Keratinocyte (primary cell): ENCODE data around the gene CMTM7. TPM values are rescaled to one million over a fixed set of nuclear protein-coding genes. Genes with fewer than 3 reads are reported as not detected.
A peak's percentile ranks its signal among the peaks of the same experiment; 100 is the strongest.

Source experiments
- DNase-seq: peaks from one replicate; pipeline ENCODE4 v3.0.0-alpha.2; 2011; ENCODE audit warnings: low read depth, missing footprints, low spot score
- FAIRE-seq: peaks from 2 replicates; lab custom pipeline; 2011; peaks lifted over from hg19 to GRCh38; lab: Jason Lieb, UNC
- H2AFZ ChIP-seq: 2 replicates; pipeline ENCODE4 v1.6.0; 2012; ENCODE audit warnings: low read length, control low read depth, inconsistent platforms; ENCODE audit not compliant: control insufficient read depth
- H3K27ac ChIP-seq: 2 replicates; pipeline ENCODE4 v1.5.1; 2011; ENCODE audit warnings: low read length; ENCODE audit not compliant: control insufficient read depth, insufficient read depth
- H3K27me3 ChIP-seq: 3 replicates; pipeline ENCODE4 v1.6.0; 2011; ENCODE audit warnings: low read length; ENCODE audit not compliant: control insufficient read depth, insufficient read depth; ENCODE audit errors: extremely low read depth
- H3K36me3 ChIP-seq, 2 experiments: 2 replicates in 1 of 2; 3 replicates in 1 of 2; pipeline ENCODE4 v1.5.1; 2011; ENCODE audit warnings: low read length in 2 of 2, mild to moderate bottlenecking in 1 of 2; ENCODE audit not compliant: control insufficient read depth in 2 of 2, insufficient read depth in 2 of 2; ENCODE audit errors: extremely low read depth in 1 of 2
- H3K4me1 ChIP-seq: 3 replicates; pipeline ENCODE4 v1.5.1; 2011; ENCODE audit warnings: low read length; ENCODE audit not compliant: control insufficient read depth, insufficient read depth; ENCODE audit errors: extremely low read depth
- H3K4me2 ChIP-seq: 3 replicates; pipeline ENCODE4 v1.6.0; 2011; ENCODE audit warnings: low read depth, low read length; ENCODE audit not compliant: control insufficient read depth, insufficient read depth; ENCODE audit errors: extremely low read depth
- H3K4me3 ChIP-seq, 3 experiments: fragments of 200-600 bp in 1 of 3; sonication (generic) in 1 of 3; 2 replicates in 2 of 3; 3 replicates in 1 of 3; pipeline ENCODE4 v1.5.1; 2011 to 2016; ENCODE audit warnings: low read length in 3 of 3, mild to moderate bottlenecking in 3 of 3, control low read depth in 2 of 3, inconsistent platforms in 1 of 3, low read depth in 1 of 3, mixed read lengths in 1 of 3, mixed run types in 1 of 3, moderate library complexity in 1 of 3; ENCODE audit not compliant: control insufficient read depth in 2 of 3, insufficient read depth in 2 of 3; ENCODE audit errors: extremely low read depth in 1 of 3
- H3K79me2 ChIP-seq: 2 replicates; pipeline ENCODE4 v1.6.0; 2012; ENCODE audit warnings: low read length; ENCODE audit not compliant: control insufficient read depth, insufficient read depth
- H3K9ac ChIP-seq: 3 replicates; pipeline ENCODE4 v1.6.0; 2011; ENCODE audit warnings: low read length; ENCODE audit not compliant: control insufficient read depth, insufficient read depth; ENCODE audit errors: extremely low read depth
- H3K9me1 ChIP-seq: 3 replicates; pipeline ENCODE4 v1.6.0; 2011; ENCODE audit warnings: low read length; ENCODE audit not compliant: control insufficient read depth, insufficient read depth; ENCODE audit errors: extremely low read depth
- H3K9me3 ChIP-seq: 2 replicates; pipeline ENCODE4 v1.5.1; 2012; ENCODE audit warnings: low read depth, low read length; ENCODE audit not compliant: control insufficient read depth
- H4K20me1 ChIP-seq: 3 replicates; pipeline ENCODE4 v1.6.0; 2011; ENCODE audit warnings: low read length; ENCODE audit not compliant: control insufficient read depth, insufficient read depth; ENCODE audit errors: extremely low read depth
- EZH2 ChIP-seq: IDR thresholded peaks from one replicate; pipeline ENCODE4 v1.6.1; 2012; ENCODE audit warnings: inconsistent platforms, mild to moderate bottlenecking, low read length, moderate library complexity
- dilution Hi-C: fragments of 300-500 bp; cut with MboI; formaldehyde crosslinking; loops from one replicate; pipeline ENCODE4 v1.7.0; 2020; ENCODE audit warnings: low sequenced_read_pairs; ENCODE audit not compliant: extremely low pct_ligation_motif_present
- polyA plus RNA-seq, 5 experiments: library from polyadenylated mRNA; depleted of rRNA in 3 of 5; stranded (reverse) in 3 of 5; stranded (forward) in 1 of 5; unstranded in 1 of 5; fragments of >200 nt; gene quantifications; 1 replicate in 1 of 5; 2 replicates in 3 of 5; 3 replicates in 1 of 5; pipeline versions ENCODE4 v1.2.1 to v1.2.3, GENCODE V29; 2011 to 2012; ENCODE audit warnings: missing spikeins in 2 of 5, low read depth in 1 of 5, low replicate concordance in 1 of 5
- TF ChIP-seq, protein P1 (sequence below), 3 experiments: IDR thresholded peaks in 1 of 3; conservative IDR thresholded peaks in 1 of 3; optimal IDR thresholded peaks in 1 of 3; 2 replicates in 2 of 3; 3 replicates in 1 of 3; pipeline versions ENCODE3 to v1.5.1; 2011; ENCODE audit warnings: low read length in 3 of 3, mild to moderate bottlenecking in 3 of 3, moderate library complexity in 2 of 3, control low read depth in 1 of 3, inconsistent platforms in 1 of 3; ENCODE audit not compliant: insufficient read depth in 2 of 3; ENCODE audit errors: extremely low read depth in 1 of 3

Gene CMTM7
- polyA plus RNA-seq, 1 donor (not counting 4 experiments of a cell fraction or from before 2014, with no cell fraction given), result 47.2 TPM

DNA sequence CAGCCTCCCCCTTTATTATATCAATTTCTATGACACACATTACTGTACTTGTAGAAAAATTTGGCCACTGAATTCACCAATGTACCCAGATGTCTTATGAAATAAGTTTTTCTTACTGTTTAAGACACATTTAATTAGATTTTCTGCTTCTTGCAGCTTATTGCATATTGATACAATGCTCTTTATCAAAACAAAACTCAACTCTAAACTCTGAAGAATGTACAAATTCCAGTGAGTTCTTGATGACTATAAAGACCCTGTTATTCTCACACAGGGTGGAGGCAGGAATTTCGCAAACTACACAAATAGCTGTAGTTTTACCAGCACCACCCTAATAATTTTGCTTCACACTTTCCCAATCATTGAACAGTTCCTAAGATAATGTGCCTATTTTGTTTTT lies 89.0 kb downstream of the CMTM7 start:
- no peaks in the 10 kb centered on the region for H3K27me3 ChIP-seq
- TF ChIP-seq EZH2, result no peak
- TF ChIP-seq, protein P1, sequence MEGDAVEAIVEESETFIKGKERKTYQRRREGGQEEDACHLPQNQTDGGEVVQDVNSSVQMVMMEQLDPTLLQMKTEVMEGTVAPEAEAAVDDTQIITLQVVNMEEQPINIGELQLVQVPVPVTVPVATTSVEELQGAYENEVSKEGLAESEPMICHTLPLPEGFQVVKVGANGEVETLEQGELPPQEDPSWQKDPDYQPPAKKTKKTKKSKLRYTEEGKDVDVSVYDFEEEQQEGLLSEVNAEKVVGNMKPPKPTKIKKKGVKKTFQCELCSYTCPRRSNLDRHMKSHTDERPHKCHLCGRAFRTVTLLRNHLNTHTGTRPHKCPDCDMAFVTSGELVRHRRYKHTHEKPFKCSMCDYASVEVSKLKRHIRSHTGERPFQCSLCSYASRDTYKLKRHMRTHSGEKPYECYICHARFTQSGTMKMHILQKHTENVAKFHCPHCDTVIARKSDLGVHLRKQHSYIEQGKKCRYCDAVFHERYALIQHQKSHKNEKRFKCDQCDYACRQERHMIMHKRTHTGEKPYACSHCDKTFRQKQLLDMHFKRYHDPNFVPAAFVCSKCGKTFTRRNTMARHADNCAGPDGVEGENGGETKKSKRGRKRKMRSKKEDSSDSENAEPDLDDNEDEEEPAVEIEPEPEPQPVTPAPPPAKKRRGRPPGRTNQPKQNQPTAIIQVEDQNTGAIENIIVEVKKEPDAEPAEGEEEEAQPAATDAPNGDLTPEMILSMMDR (optimal IDR thresholded peaks at IDR 0.05 in 1 of 3, IDR thresholded peaks at IDR 0.05 in 1 of 3, conservative IDR thresholded peaks at IDR 0.05 in 1 of 3; ENCODE audit: extremely low read depth in 1 of 3, insufficient read depth in 2 of 3, low read length in 3 of 3), result no peak
- H3K36me3 ChIP-seq, result peaks cover 3 to 17% of the 10 kb centered on the region in 2 experiments
- no peak overlapping the region for H3K4me3 ChIP-seq
- dilution Hi-C loops, result no loop called here
- no peak overlapping the region for H2AFZ ChIP-seq
- DNase-seq (no peak), FAIRE-seq (no peak)
- no peak overlapping the region for H3K4me2 ChIP-seq
- H3K9me3 ChIP-seq, result no peaks in the 10 kb centered on the region
- no peak overlapping the region for H3K9ac ChIP-seq
- no peaks in the 10 kb centered on the region for H3K4me1 ChIP-seq
- H3K79me2 ChIP-seq, result no peaks in the 10 kb centered on the region
- no peaks in the 10 kb centered on the region for H4K20me1 ChIP-seq
- no peaks in the 10 kb centered on the region for H3K9me1 ChIP-seq
- H3K27ac ChIP-seq, result no peak overlapping the region

DNA sequence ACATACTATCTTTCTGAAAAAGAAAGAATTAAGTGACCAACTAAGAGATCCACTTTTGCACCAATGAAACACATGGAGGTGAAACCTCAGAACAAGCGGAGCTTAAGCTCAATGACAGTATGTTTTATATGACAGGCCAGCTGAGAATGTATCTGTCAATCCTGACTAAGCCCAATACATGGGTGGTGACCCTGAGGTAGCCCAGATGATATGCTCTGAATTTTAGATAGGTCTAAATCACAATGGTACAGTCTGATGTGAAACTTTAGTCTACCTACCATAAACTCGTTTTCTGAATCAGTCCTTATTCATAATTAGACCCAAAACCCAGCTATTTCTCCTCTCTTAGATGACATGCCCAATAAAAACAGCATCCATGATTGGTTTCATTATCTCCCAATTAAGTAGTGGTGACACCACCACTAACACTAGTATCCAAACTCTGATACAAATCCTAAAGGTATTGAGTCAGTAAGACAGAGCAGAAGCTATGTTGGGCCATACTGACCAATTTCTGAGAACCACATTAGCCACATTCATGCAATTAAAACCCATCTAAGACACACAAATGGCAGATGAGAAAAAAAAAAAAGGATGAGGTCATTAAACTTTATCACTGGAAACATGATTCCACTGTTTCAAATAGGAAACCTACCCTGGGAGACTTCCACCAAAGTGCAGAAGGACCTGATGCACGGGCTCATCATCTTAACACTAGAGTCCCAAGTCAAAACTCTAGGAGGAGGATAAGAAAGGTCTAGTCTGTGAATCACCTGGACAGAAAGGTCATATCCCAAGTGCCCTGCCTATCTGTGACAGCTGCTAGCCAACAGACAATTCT lies 90.4 kb downstream of the CMTM7 start:
- H3K4me2 ChIP-seq, result no peak overlapping the region
- TF ChIP-seq, protein P1 (optimal IDR thresholded peaks at IDR 0.05 in 1 of 3, IDR thresholded peaks at IDR 0.05 in 1 of 3, conservative IDR thresholded peaks at IDR 0.05 in 1 of 3; ENCODE audit: extremely low read depth in 1 of 3, insufficient read depth in 2 of 3, low read length in 3 of 3), result no peak
- TF ChIP-seq EZH2, result no peak
- no peak overlapping the region for H3K9ac ChIP-seq
- H3K9me3 ChIP-seq, result no peaks in the 10 kb centered on the region
- peaks cover 5 to 21% of the 10 kb centered on the region in 2 experiments for H3K36me3 ChIP-seq
- no peaks in the 10 kb centered on the region for H3K79me2 ChIP-seq
- H3K27me3 ChIP-seq, result no peaks in the 10 kb centered on the region
- no peaks in the 10 kb centered on the region for H3K4me1 ChIP-seq
- FAIRE-seq, result peak; percentile 48
- no peak overlapping the region for H3K27ac ChIP-seq
- H4K20me1 ChIP-seq, result no peaks in the 10 kb centered on the region
- no peaks in the 10 kb centered on the region for H3K9me1 ChIP-seq
- H3K4me3 ChIP-seq, result no peak overlapping the region
- no peak overlapping the region for H2AFZ ChIP-seq
- dilution Hi-C loops, result no loop called here
- DNase-seq, result no peak
